HG02678 (cell line): ENCODE results near the gene ABHD16B.
"Not testable (repeated sequence)": the region's sequence is repeated elsewhere in the genome, so short reads cannot be mapped to it uniquely, and the experiment has no call there.

ENCODE experiments used
- ATAC-seq: cut with Tn5 transposase; IDR thresholded peaks from one replicate; pipeline ENCODE4 v1.9.1; 2021; ENCODE audit warnings: mild to moderate bottlenecking, moderate library complexity; ENCODE audit not compliant: unreplicated experiment

Gene ABHD16B

GRCh38 chr20:63854766-63855362, 6.4 kb upstream of the ABHD16B start:
- ATAC-seq: no peak

- no peak for ATAC-seq
These were observed 5.8 kb upstream of the ABHD16B start for GRCh38 chr20:63855363-63856097.

DNA sequence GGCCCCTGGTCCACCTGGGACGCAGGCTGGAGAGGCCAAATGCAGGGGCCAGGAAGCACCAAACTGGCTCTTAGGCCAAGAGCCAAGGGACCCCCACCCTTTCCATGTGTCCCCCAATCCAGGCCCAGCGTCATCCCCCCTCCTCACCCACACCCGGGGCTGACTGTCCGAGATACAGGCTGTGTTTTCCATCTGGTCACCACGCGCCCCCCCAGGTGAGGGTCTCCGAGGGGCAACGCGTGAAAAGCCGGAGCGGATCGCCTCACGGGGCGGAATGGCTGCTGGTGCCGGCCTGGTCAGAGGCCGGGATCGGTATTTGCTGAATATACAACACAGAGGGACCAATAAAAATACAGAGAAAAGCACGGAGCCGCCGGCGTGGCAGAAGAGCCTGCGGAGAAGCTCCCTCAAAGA, 5.2 kb upstream of the ABHD16B start:
- no peak for ATAC-seq

DNA sequence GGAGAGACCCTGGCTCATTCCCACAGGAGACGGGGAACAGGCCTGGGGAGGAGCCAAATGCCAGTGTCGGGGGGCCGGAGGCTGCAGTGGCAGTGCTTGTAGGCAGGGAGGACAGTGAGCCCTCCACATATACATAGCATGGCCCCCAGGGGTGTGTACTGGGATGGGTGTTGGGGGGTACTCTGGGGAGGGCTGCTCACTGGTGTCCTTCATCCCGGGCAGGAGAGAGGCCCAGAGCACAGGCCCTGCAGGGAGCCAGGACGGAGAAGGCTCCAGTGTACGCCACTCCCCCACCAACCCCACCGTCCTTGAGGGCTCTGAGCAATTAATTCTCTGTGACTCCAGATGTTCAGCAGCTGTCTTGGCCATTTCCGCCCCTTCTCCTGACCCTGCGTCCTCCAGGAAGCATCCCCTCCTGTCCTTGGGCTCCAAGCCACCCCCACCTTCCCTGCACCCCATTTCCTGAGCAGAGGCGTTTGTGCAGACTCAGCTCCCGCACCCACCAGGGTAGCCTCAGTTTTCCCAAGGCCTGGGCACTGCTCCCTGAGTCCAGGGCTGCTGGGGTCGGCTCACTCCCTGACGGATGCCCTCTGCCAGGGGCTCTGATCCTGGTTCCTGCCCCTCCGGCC, 3.4 kb upstream of the ABHD16B start:
- ATAC-seq: no peak

DNA sequence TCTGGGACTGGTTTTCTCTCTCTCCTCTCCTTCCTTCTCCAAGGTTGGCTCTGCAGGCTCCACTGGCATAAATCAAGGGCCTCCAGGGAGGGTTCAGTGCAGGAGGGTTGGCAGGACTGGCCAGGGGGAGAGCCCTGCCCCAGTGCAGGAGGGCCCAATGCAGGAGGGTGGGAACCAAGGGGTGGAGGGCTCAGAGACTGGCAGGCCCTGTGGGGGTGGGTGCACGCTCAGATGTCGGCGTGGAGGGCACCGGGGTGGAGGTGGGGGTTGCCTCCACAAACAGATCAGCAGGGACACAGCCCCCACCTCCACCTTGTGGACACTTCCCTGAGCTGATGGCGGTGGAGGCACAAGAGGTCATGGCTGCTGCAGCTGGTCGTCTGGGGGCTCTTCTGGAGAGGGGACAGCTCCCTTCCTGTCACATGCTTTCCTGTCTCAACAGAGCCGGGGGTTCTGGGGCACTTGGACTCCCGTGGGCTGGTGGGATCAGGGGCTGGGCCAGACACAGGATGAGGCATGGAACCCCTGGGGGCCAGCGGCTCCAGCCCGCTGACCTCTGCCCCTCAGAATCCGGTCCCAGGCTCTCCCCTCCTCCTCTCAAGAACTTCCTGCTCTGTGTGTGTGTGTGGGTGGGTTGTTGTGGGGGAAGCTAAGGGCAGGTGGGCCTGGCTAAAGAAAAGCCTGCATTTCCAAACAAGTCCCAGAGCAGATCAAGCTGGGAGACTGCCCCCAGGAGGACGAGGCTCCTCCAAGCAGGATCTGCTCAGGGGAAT, 2.7 kb upstream of the ABHD16B start:
- no peak for ATAC-seq

- no peak for ATAC-seq
These were observed 2.1 kb upstream of the ABHD16B start for GRCh38 chr20:63859166-63859699.

DNA sequence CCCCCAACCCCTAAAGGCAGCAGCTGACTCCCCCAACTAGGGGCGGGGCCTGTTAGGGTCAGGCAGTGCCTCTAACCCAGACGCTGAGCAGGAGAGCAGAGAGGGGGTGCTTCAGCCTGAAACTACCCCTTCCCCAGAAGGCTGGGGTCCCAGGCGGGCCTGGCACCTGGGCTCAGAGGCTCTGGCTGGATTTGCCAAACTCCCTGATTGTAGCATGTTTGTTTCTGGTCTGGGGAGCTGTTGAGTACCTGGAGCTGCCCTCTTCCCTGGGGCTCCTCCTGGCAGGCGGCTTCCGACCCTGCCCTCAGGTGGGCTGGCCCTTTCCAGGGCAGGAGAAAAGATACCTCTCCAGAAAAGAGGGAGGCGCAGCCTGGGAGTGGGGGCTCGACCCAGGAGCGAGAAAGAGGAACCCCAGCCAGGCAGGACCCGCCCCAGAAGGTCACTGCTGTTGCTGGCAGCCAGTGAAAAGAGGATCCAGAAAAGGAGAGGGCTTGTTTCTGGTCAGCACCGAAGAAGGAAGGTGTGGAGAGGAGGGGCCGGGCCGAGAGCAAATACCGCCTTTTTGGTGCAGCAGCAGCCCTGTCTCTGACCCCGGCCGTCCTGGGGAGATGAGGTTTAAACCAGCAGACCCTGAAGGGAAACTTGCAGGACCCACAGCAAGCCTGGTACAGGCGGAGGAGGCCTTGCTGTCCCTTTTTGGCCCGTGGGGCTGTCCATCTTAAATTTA, 810 bp upstream of the ABHD16B start:
- no peak for ATAC-seq

GRCh38 chr20:63861981-63862901, 943 bp downstream of the ABHD16B start:
- no peak for ATAC-seq

- ATAC-seq: no peak
These were observed 1.9 kb downstream of the ABHD16B start for GRCh38 chr20:63863021-63863797.

- ATAC-seq: peak; percentile 63
These were observed 2.7 kb downstream of the ABHD16B start for GRCh38 chr20:63863798-63864544.

GRCh38 chr20:63864545-63864977, 3.3 kb downstream of the ABHD16B start:
- no peak for ATAC-seq

DNA sequence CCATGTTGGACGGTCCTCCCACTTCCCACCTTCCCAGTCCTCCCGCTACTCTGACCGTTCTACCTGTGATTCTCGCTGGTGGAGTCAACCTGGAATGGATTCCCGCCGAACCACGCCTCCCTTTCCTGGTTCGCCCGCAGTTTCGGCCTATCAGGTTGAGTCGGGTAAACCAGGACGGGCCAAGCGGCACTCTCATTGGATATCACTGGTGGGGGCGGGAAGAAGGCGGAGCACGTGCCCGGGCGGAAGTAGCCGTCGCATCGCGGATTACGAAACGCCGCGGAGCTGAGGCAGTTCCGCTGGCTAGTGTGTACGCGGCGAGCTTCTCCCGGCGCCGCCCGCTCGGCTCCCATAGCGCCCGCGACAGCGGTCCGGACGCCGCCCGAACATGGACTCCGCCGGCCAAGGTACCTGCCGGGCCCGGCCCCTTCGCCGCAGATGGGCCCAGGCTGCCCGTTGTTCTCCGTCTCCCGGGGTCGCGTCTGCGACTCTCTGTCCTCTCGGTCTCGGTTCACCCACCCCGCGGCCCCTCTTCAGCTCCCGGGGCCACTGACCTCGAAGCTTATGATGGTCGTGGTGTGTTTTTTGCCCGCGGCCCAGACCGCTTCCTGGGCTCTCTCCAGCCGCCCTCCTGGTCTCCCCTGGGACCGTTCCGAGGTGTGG, 3.8 kb downstream of the ABHD16B start, which contains the start of gene TPD52L2:
Gene TPD52L2 (plus strand): TSS at position 293 of the 663 bp plus-strand sequence. CDS start 96 bp downstream, at position 389.
- ATAC-seq: peak; percentile 79

DNA sequence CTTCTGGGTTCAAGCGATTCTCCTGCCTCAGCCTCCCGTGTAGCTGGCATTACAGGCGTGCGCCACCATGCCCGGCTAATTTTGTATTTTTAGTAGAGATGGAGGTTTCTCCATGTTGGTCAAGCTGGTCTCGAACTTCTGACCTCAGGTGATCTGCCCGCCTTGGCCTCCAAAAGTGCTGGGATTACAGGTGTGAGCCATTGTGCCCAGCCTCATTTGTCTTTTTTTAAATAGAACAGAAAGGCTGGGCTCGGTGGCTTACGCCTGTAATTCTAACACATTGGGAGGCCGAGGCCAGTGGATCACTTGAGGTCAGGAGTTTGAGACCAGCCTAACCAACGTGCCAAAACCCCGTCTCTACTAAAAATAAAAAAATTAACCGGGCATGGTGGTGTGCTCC, 5.7 kb downstream of the ABHD16B start:
- ATAC-seq: not testable (repeated sequence)

- no peak for ATAC-seq
These were observed 7.0 kb downstream of the ABHD16B start for GRCh38 chr20:63868264-63868663.

DNA sequence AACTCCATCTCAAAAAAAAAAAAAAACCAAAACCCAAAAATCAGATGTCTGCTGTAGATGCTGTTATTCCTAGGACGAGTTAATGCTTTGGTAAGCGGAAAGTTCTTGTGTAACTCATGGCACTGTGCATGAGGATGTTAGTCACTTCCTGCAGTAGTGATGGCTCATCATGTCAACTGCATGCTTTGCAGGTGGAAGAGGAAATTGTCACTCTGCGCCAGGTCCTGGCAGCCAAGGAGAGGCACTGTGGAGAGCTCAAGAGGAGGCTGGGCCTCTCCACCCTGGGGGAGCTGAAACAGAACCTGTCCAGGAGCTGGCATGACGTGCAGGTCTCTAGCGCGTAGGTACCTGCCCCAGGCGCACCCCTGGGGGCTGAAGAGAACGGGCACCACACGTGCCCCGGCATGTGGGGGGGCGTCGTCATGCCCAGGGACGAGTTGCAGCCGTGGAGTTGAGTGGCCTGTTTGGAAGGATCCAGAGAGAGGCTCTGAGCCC, 12.2 kb downstream of the ABHD16B start:
- ATAC-seq: no peak

DNA sequence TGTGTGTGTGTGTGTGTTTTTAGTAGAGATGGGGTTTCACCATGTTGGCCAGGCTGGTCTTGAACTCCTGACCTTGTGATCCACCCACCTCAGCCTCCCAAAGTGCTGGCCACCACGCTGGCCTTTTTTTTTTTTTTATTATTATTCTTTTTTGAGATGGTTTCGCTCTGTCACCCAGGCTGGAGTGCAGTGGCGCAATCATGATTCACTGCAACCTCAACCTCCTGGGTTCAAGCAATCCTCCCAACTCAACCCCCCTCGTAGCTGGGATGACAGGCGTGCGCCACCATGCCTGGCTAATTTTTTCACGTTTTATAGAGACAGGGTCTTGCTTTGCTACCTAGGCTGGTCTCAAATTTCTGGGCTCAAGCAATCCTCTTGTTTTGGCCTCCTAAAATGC, 12.9 kb downstream of the ABHD16B start:
- ATAC-seq: not testable (repeated sequence)

DNA sequence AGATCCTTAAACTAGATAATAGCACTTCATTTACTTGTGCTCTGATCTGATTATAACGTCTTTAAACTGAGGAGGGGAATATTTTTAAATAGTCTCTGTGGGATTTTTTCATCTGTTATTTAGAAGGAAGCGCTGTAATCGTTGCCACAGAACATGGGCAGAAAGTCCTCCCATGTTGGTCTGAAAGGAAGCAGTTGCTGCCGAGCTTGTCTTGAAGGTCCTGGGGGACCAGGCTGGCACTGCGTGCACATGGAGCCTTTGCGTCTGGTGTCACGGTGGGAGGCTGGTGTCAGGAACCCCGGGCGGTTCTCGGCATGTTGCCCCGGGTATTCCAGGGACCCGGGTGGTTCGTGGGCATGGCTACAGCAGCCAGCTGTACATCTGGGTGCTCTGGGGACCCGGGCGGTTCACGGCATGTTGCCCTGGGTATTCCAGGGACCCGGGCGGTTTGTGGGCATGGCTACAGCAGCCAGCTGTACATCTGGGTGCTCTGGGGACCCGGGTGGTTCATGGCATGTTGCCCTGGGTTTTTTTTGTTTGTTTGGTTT, 15.3 kb downstream of the ABHD16B start:
- no peak for ATAC-seq
